Suprapubic skin (tissue), 4 donors: ENCODE data around the gene ACP7.
"Not testable (repeated sequence)": the region's sequence is repeated elsewhere in the genome, so short reads cannot be mapped to it uniquely, and the experiment has no call there.

Source experiments
- EP300 ChIP-seq: sonication (generic); formaldehyde crosslinking; IDR thresholded peaks from one replicate; pipeline ENCODE4 v1.6.1; 2017; ENCODE audit warnings: antibody characterized with exemption
- POLR2A ChIP-seq, 2 donors: fragments of 450-650 bp; IDR thresholded peaks; one replicate each; pipeline ENCODE4 v1.6.1; 2017; ENCODE audit warnings: antibody characterized with exemption in 2 of 2, mild to moderate bottlenecking in 2 of 2, moderate library complexity in 2 of 2
- POLR2AphosphoS5 ChIP-seq, 3 donors: sonication (generic); formaldehyde crosslinking; IDR thresholded peaks; one replicate each; pipeline ENCODE4 v1.6.1; 2017; ENCODE audit warnings: antibody characterized with exemption in 3 of 3
- TF ChIP-seq, protein P1 (sequence below), 2 donors: fragments of 200-600 bp in 1 of 2; fragments of 450-650 bp in 1 of 2; sonication (generic) in 1 of 2; IDR thresholded peaks; one replicate each; pipeline ENCODE4 v1.5.1; 2016 to 2019; ENCODE audit warnings: antibody characterized with exemption in 2 of 2, mild to moderate bottlenecking in 1 of 2, moderate library complexity in 1 of 2

GRCh38 chr19:39090016-39090415, 5.8 kb downstream of the ACP7 start:
- TF ChIP-seq, protein P1, sequence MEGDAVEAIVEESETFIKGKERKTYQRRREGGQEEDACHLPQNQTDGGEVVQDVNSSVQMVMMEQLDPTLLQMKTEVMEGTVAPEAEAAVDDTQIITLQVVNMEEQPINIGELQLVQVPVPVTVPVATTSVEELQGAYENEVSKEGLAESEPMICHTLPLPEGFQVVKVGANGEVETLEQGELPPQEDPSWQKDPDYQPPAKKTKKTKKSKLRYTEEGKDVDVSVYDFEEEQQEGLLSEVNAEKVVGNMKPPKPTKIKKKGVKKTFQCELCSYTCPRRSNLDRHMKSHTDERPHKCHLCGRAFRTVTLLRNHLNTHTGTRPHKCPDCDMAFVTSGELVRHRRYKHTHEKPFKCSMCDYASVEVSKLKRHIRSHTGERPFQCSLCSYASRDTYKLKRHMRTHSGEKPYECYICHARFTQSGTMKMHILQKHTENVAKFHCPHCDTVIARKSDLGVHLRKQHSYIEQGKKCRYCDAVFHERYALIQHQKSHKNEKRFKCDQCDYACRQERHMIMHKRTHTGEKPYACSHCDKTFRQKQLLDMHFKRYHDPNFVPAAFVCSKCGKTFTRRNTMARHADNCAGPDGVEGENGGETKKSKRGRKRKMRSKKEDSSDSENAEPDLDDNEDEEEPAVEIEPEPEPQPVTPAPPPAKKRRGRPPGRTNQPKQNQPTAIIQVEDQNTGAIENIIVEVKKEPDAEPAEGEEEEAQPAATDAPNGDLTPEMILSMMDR (IDR thresholded peaks at IDR 0.05) = not testable (repeated sequence)
- not testable (repeated sequence) for TF ChIP-seq POLR2A (IDR thresholded peaks at IDR 0.05); POLR2AphosphoS5 (IDR thresholded peaks at IDR 0.05); EP300
